GM23248 (cell line): ENCODE results near the gene ATP8A2.

Experiments
- EZH2 ChIP-seq: fragments of 200-600 bp; sonication (generic); IDR thresholded peaks from 2 replicates; pipeline ENCODE4 v1.6.1; 2018; ENCODE audit warnings: antibody characterized with exemption, mild to moderate bottlenecking; ENCODE audit not compliant: insufficient read depth, poor library complexity, severe bottlenecking
- EZH2phosphoT487 ChIP-seq: fragments of 200-600 bp; sonication (generic); IDR thresholded peaks from 2 replicates; pipeline ENCODE4 v1.6.1; 2018; ENCODE audit warnings: antibody characterized with exemption, moderate library complexity, mild to moderate bottlenecking, low read depth; ENCODE audit not compliant: insufficient read depth

DNA sequence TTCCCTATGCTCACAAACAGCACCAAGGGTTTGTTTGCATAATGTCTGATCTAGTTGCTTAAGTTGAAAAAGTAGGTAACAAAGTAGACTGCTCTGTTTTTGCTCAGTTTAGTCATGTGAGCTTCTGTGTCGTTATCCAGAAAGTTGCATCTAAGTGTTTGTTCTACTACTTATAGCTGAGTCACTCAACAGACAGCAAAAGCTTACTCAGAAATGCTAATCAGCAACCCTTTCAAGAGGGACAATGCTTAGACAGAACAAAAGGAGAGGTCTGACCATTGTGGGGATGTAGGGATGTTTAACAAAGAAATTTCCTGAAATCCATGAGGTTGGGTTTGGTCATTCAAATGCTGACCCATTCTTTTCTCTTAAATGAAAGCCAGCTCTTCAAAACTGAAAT, 106.4 kb downstream of the ATP8A2 start:
- TF ChIP-seq EZH2 (no peak), EZH2phosphoT487 (no peak)
